Hematopoietic multipotent progenitor cell treated with erythropoietin and hydrocortisone succinate and interleukin-3 and kit ligand, for 4 days (in vitro differentiated cells): Measurements from ENCODE around the gene PPFIA2.
"Not testable (repeated sequence)": the region's sequence is repeated elsewhere in the genome, so short reads cannot be mapped to it uniquely, and the experiment has no call there.

ENCODE experiments used
- DNase-seq: peaks from one replicate; pipeline ENCODE4 v3.0.0-alpha.2; 2015

PPFIA2 gene

DNA sequence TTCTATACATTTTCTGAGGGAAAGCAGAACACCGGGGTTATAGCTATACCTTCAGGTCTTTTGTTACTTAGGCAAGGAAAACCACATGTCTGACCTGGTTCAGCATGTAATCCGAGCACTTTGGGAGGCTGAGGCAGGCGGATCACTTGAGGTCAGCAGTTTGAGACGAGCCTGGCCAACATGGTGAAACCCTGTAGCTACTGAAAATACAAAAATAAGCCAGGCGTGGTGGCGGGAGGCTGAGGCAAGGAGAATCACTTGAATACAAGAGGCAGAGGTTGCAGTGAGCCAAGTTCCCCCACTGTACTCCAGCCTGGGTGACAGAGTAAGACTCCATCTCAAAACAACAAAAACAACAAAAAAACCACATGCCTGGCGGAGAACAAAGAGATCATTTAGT, 503.7 kb downstream of the PPFIA2 start:
- no peak for DNase-seq

DNA sequence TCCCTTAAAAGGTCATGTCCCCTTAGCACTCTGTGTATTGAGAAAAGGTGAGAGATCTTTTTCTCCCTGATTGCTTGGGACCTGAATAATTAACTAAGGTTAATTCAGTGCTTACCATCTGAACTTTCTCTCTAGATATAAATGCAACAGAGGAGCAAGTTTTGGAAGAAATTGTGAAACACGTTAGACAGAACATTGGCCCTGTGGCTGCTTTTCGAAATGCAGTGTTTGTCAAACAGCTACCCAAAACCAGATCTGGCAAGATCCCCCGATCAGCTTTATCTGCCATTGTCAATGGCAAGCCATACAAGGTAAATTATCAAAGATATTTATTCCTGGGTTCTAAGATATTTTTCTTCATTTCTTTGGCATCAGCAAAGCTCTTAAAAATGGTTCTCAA, 505.8 kb downstream of the PPFIA2 start:
- DNase-seq = no peak

DNA sequence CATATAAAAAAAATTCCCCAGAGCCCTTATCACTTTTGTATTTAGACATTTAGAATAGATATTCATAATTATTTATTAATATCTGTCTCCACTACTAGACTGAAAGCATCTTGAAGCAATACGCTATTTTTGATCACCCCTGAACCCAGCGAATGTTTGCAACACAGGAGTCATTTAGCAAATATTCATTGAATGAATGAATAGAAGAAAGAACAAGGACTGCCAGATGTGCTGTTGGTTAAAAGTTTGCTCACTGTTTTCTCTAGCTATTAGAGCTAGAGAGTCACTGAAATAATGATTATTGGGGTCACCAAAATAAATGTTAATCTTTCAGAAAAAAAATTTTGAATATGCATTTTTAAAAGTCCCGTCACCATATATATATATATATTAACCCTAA, 506.9 kb downstream of the PPFIA2 start:
- DNase-seq = no peak

DNA sequence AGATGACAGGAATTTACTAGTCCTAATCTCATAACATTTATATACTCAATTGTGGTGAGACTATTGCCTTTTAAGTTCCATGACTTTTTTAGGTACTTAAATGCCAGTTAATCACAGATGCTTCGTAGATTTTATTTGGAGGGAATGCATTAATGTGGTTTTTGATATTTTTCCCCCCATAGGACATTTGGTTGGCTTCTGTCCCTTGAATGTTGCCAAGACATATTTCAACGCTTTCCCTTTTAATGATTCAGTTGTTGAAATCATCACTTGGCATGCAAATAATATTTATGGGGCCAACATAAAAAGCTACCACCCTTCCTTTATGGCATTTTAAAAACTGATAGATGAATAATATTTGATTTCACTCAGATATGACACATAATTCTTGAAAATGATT, 509.2 kb downstream of the PPFIA2 start:
- DNase-seq = no peak

DNA sequence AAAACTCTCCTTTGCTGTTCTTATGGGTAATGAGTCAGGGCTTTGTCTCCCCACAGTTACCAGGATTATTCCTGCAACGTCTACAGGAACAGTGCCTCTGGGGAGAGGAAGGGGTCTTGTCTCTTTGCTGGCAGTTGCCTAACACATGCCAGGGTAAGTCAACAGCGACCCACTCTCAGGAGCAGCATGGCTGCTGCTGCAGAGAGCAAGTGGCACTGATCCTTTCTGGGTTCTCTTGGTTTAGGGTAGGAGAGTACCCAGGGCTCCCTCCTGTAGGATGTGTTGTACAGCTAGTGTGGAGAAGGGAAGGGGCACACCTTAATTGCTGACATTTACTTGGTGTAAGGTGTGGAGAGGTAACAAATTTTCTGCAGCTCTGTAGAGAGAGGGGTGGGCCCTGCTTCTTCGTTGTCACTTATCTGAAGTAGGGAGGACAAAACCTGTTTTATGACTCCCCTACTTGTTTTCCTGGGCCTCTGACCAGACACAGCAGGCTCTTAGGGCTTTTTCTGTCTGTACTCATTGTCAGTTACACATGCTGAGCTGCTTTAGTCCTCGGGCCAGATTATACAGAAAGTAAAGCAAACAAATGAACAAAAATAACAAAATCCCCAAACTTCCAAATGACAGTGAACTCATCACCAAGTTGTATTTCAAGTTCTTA, 513.1 kb downstream of the PPFIA2 start:
- no peak for DNase-seq

DNA sequence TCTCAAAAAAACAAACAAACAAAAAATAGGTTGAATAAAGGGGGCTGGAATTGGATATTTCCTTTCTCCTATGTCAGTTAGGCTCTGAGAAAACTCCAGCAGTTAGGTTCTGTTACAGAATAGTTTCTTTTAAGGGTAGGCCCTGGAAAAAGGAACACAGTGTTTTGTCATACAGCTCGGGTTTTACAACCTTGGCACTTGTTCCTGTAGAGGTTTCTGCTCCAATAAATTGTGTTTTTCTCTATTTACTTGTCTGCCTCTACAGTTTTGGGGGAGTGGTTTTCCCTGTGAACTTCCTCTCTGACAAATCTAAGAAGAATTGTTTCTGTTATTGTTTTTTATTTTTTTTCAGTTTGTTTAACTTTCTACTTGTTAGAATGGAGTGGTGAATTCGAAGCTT, 513.7 kb downstream of the PPFIA2 start:
- no peak for DNase-seq

DNA sequence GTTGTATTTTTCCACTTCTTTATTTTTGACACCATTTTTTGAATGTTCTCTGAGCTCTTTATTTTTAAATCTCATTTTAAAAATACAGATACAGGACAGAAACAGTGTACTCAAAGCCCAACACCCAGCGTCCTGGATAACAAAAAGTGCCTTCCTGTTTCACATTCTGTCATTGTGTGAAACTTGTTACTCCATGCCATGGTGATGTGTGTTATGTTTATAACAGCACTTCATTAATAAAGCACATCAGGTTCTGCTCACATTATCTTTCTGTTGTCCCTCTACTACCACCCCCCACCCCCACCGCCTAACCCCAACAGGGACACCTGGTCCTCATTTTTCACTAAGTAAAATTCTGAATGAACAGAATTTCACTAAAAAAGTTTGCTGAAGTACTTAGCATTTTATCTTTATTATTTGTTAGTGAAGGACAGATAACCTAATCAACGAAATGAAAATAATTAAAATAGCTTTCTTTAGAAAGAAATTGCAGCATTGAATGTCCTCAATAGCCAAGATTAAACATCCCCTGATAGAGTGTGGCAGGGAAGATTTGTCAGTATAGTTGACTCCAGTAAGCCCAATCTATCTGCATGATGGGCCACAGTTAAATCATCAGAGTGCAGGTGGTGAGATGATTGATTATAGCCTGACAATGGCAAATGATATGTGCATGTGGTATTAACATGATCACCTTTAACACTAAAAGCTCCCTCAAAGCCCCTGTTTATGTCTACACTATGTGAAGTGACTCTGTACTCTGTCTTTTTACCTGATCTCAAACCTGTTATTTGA, 527.4 kb downstream of the PPFIA2 start:
- DNase-seq = no peak

DNA sequence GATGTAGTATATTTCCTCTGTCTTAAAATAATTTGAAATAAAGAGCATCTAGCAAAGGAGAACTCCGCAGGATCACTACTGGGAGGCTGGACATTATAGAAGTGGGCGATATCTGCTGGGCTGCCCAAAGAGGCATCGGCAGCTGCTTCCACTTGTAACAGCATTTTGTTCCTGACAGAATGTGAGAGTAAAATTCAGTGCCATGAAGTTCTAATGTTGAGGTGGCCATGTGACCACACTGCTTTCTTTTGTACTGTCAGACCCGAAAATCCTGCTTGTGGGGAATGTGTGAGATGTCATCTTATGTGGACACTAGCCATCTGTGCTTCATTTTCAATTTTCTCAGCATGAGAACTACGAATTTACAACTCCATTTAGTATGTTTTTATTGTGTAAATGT, 529.4 kb downstream of the PPFIA2 start:
- DNase-seq = no peak

DNA sequence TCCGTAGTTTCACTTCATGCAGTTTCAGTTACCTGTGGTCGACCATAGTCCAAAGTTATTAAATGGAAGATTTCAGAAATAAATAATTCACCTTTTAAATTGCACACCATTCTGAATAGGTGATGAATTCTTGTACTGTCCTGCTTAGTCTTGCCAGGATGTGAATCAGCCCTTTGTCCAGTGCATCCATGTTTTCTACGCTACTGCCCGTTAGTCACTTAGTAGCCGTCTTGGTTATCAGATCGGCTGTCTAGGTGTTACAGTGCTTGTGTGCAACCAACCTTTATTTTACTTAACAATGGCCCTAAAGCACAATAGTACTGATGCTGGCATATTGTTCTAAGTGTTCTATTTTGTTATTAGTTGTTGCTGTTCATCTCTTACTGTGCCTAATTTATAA, 534.5 kb downstream of the PPFIA2 start:
- DNase-seq = no peak

DNA sequence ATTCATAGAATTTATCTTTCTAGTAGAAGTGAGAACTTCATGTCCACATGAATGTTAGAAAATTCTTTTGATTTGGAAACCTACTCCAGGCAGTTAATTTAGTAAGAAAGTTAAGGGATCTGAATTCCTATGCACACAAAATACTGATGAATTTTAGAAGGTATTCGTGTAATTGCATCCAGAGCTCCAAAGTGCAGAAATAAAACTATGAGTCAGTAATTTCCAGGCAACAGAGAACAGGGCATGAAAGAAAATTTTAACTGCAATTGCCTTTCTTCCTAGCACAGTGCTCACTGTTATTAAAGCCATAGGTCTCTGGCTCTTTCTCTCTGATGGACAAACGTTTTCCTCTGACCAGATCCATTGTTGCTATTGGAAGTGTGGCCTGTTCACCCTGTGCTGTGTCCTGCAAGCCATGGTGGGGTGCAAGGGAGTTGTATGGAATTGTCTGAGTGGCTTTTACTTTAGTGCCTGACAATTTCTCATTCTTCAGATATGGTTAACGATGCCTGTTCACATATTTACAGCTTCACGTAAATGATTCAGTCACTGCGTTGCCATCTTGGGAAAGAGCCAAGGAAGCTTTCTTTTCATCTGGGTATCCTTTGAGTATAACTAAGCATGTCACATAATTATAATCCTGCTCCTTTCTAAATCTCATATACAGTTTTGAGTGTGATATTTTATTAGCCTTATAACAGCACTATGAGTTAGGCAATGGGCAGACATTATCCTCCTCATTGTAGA, 536.1 kb downstream of the PPFIA2 start:
- DNase-seq = no peak

DNA sequence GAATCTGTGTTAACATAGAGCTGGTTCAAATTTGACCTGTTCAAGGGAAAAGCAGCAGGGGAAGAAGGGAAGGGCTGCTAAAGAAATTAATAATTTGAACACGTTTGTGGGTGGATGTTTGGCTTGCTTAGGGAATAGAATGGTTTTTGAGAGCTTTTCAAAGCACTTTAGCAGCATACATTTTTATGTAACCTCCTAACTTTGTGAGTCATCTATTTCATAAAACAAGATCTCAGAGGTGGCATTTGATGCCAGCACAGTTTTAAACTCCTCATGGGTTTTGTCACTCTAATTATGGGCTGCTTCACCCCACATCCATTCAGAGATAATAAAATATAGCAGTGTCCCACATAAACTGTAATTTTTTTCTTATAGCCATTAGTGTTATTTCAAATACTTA, 537.5 kb downstream of the PPFIA2 start:
- DNase-seq = no peak

DNA sequence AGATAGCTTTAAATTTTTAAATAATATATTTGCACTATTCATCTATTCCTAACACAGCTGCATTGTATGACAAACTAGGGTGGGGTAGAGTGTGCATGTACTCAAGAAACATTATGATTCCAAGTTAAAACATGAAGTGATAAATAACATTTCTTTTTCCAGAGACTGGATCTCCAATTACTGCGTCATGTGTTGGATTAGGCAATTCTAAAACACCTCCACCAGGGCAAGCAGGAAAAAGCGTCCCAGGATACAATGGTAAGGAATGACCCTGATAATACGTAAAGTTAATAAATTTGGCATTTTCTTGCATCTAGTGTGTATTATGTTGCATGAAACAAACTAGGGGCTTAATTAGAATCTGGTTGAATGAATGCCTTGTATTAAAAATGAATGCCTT, 542.4 kb downstream of the PPFIA2 start:
- DNase-seq = no peak

DNA sequence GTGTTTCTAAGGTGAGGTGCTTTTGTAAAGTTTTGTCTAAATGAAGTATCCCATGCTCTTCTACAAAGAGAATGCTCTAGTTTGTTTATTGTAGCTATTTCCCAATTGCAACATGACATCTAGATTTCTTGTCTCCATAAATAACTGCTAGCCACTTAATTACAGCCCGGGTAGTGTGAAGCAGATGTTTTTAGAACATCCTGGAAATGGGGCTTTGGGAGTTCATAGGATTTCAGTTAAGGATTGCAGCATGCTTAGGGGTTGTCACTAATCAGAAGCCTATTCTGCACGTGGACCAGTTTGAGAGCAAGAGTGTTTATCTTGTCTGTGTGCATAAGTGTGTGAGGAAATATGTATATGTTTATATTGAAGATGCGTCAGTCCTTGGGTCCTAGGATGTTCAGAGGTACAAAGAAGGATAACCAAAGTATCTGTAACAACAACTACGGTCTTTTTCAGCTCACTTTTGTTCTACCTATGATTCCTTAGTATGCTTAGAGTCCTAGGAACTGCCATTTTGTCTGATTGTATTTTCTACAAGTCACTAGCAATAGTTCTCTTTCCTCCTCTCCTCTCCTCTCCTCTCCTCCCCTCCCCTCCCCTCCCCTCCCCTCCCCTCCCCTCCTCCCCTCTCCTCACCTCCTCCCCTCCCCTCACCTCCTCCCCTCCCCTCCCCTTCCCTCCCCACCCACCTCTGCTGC, 546.0 kb downstream of the PPFIA2 start:
- no peak for DNase-seq

DNA sequence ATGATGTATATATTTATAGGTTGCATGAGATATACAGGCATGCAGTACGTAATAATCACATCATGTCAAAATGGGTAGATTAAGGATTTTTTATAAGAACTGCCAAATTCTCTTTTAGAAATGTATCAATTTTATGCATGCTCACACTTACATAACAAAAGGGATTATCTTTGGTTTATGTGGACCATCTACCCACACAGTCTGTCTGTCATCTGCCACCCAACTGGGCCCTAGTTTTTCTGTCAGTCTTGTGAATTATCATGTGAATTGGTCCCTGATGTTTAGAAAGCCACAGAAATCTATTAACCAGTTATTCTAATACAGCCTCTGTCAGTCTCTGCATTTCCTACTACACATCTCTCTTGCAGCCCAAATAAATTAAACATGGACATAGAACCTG, 547.8 kb downstream of the PPFIA2 start:
- DNase-seq = no peak

DNA sequence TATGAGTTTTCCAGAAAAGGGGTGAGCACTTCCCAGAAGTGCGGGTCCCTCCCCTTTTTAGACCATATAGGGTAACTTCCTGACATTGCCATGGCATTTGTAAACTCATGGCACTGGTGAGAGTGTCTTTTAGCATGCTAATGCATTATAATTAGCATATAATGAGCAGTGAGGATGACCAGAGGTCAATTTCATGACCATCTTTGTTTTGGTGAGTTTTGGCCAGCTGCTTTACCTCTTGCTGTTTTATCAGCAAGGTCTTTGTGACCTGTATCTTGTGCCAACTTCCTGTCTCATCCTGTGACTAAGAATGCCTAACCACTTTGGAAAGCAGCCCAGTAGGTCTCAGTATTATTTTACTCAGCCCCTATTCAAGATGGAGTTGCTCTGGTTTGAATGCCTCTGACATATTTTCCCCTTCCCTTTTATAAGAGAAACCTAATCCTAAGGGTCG, 549.4 kb downstream of the PPFIA2 start:
- not testable (repeated sequence) for DNase-seq

DNA sequence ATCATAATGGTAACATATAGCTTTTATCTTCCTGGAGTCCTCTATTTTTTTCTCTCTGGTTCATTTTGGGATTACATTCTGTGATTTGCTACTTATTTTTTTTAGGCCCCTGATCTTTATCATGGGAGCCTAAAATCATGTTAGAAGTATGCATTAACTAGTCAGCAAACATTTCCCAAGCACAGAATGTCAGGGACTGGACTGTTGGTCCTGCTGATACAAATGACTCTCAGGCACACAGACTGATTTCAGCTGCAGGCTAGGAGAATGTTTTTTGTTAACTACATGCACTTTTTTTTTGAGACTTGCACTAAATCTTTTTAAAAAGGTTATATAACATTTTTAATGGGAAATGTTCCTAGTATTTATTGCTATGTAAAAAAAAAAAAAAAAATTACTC, 550.1 kb downstream of the PPFIA2 start:
- no peak for DNase-seq

DNA sequence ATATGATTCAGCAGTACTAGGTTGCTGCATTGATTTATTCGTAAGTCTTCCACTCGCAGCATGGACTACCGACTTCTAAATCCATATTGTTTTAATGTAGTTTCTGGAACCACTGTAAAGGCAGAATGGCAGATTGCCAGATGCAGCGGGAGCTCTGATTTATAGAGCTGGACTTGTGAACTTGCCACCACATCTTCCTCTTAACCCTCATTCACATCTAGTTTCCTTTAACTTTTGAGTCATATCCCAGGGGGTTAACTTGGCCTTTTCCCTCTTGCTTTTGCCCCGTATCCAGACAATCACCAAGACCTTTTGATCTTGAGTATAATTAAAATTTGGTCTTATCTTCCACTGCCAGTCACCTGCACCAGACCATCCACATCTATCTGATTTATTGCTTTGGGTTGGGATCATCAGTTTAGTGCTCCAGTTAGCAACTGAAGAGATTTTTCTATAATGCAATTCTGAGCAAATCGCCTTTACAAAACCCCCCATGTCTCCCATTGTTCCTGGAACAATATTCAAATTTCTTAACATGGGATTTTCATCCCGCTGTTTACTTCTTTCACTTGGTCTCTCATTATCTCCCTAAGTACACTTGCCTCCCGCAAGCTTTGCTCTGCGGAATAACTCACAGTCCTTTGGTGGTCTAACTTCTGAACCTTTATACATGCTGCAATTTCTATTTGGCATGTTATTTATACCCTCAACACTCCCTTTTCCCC, 550.8 kb downstream of the PPFIA2 start:
- DNase-seq = no peak
